HUDEP-2 (cell line): Measurements from ENCODE around the gene TBC1D16.

Source experiments
- DNase-seq, 76 experiments: peaks; one replicate each; lab custom pipeline; 2025; ENCODE audit not compliant: unreplicated experiment in 76 of 76; lab: John Stamatoyannopoulos, UW

The TBC1D16 gene

DNA sequence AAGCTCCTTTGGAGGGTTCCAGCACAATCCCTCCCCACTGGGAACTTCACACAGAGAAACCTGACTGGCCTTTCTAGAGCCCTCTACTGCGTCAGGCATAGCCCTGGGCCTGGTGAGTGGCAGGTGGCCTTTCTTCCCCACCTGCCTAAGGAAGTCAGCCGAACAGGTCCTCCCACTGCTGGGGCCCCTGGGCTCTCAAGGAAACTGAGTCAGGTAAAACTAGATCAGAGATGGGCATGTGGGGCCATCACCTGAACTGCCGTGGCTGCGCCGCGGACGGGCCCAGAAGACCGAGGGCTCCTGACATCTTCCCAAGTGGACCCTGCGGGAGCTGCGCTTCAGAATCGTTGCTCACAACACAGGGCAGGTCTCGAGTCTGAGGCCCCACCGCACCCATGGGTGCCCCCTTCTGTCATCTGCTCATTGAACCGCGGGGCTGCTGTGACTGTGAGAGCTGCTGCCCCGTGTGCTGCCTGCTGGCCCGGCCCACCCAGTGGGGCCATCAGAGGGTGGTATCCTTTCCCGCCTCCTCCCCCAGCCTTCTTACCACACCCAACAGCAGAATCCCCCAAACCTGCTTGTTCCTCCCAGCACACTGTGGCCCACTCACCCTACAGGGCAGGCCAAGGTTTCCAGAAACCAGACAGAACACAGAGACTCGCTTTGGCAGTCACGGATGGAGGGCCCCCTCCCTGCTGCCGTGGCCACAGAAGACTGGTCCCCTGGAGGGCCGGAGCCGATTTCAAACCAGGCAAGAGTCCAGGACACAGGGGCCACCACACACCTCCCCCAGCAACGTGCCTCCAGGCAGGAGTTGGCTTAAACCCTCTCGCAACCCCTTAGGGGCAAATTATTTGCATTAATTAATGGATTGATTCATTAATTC is 81.1 kb downstream of the TBC1D16 start:
- DNase-seq = no peak

DNA sequence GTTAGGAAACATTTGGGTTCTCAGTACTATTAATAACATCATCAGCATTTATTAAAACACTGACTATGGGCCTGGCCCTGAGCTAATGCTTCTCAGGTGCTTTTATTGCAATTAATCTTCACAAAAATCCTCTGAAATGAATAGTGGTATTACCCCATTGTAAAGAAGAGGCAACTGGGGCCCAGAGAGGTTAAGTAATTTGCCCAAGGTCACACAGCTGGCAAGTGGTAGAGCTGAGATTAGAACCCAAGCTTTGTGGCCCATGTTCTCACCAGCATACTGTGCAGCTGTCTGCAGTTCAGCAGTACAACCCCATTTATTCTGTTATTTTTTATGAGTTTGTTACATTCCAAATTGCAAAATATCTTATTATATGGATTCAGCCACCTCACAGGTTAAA is 82.3 kb downstream of the TBC1D16 start:
- no peak for DNase-seq

GRCh38 chr17:79952901-79953300 is 82.8 kb downstream of the TBC1D16 start:
- no peak for DNase-seq

GRCh38 chr17:79952265-79952877 is 83.3 kb downstream of the TBC1D16 start:
- no peak for DNase-seq

DNA sequence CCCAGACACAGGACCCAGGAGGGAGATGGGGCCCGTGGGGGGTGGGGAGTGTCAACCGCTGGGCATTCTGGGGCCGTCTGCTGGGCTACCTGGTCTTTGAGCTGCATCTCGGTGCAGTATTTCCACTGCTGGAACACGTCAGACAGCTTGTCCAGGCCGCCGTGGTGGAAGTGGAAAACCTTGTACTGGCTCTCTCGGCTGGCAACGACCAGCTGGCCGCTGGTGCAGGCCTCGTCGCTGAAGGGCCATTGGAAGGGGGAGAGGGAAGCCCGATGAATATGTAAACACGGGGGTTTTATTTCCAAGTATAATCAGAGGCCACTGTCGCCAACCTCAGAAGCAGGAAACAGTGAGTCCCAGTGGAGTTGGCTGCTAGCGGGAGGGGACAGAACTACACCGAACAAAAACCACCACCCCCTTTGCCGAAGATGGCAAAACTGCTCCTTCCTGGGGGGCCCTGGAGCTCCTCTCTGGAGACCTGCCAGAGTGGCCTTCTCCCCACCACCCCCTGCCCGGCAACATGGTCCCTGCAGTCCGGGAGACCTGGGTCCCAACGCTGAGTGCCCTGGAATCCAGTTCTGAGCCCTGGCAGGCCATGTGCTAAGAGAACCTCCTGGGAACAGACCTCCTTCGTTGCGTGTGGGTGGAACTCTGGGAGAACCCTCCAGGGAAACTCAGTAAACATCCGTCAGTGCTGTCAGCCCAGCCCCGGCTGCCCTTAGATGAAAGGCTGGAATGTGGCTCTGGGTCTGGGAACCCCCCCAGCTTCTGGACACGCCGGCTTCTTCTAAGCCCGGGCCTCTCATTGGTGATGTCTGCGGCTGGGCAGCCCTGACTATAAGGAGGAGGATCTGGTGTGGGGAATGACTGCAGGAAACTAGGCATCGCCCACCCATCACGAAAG is 84.1 kb downstream of the TBC1D16 start:
- DNase-seq = no peak

DNA sequence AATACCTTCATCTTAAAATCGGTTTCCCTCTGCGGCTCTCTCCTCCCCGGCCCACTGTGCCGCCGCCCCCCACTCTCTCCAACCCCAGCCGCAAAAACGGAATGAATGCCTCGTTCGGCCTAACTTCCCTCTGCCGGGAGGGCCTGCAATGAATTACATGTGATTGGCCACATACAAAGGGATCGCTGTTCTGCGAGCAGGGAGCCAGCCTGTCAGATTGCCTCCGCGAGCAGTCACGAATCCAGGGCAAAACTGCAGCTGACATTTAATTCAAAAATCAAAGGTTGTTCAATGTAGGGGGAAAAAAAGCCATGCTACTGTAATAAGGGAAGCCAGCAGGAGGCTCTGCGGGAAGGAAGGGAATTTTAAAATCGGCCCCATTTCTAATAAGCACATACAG is 84.9 kb downstream of the TBC1D16 start:
- no peak for DNase-seq

GRCh38 chr17:79950306-79950705 is 85.4 kb downstream of the TBC1D16 start:
- DNase-seq = no peak

- DNase-seq = no peak
These were observed 85.9 kb downstream of the TBC1D16 start for GRCh38 chr17:79949656-79950209.

DNA sequence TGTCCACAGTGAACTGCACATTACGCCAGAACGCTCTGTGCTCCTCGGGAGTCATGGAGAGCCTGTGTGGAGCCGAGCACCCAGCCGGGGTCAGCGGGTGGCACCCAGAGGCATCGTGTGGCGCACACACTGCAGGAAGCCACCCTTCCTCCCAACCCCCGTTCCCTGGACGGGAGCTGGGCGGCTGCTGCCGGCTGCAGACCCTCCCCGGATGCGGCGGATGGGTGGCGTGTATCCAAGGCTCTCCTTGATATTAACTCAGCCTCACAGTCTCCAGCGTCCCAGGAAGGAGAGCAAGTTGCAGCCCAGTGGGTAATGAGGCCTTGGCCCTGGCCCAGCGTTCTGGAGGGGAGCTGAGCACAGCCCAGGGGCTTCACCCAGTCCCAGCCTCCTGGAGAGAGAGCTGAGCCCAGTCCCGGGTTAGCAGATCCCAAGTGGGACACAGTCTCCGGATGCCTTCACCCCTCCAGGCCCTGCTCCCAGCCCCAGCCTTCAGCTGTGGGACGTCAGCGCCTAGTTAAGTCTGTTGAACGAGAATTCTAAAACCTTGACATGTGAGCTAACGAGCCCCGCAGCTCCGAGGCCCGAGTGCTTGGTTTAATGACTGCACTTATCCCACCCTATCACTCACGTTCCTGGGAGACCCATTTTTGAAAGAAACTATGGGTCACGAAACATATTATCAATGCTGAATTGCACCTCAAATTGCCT is 86.6 kb downstream of the TBC1D16 start:
- no peak for DNase-seq

DNA sequence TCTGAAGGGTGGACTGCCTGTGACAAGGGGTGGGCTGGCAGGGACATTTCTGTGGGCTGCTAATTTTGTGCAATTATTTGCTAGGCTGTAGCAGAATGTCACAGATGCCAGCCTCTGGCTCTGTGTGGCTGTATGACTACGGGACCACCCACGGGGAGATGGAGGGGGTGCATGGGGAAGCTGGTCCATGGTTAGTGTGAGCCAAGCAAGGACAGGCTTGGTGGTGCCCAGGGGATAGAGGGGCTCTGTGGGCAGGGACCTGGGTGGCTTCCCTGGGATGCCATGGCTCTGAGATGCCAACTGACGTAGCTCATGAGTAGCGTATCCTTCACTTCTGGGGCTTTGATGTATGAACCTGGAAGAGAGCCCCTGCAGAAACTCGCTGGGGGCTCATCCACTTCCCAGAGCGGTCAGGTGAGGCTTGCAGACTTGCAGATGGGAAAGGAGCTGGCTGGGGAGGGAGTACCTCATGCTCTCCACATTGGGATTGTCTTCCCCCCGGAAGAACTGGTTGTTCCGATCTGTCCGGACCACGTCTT is 87.2 kb downstream of the TBC1D16 start:
- no peak for DNase-seq

DNA sequence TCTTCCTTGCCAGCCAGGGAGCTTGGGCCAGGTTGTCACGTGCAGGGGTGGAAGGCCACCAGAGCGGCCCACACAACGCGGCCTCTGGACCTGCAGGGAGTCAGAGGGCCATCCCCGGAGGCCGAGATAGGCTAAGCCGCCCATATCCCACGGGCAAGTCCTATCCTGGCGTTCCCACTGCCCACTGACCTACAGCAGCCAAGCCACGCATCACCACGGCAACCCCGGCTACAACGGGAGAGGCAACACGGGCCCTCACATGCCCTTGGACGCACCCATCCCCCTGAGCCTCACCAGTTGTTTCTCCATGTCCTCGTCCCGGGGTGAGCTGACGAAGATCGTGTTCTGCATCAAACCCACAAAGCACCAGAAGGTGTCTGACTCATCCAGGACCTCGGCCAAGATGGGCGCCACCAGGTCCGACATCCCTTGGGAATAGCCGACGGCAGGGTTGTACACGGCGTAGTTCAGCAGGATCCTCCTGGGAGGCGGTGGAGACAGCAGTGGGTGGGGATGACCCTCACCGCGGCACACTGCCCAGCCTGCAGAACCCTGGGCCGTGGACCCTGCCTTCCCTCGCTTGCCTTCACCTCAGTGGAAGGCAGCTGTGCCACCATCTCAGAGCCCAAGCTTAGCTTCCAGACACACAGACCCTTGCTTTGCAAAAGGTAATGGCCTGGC is 88.2 kb downstream of the TBC1D16 start:
- no peak for DNase-seq

DNA sequence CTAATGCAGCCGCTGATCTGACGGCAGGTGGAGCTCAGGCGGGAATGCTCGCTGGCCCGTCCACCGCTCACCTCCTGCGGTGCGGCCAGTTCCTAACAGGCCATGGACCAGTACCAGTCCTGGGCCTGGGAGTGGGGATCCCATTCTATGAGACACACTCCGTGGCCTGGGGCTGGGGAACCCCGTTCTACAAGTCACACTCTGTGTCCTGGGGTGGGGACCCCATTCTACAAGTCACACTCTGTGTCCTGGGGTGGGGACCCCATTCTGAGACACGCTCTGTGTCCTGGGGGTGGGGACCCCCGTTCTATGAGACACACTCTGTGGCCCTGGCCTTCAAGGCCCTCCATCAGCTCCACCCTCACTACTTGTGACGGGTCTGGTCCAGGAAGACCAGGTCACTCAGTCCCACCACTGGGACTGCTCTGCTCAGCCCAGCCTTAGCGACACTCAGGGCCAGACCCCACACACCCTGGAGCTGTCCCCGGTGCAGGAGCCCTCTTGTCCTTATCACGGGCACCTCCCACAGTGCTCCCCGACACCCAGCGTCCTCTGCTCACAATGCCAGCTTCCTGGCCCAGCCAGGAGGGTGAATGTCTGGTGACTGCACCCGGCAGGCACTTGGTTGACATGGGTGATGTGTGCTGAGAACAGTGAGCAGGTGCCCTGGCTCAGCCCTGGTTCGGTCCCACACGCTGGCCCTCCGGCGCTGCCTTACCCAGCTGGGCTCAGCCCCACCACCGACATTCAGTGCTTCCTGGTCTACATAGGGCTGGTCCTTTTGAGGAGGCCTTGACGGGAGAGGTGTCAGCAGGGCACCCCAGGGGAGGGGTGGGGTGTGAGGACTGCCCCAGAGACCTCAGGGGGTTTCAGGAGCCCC is 89.1 kb downstream of the TBC1D16 start:
- DNase-seq = no peak

GRCh38 chr17:79945591-79946255 is 89.9 kb downstream of the TBC1D16 start:
- DNase-seq = no peak

GRCh38 chr17:79944821-79945391 is 90.8 kb downstream of the TBC1D16 start:
- DNase-seq = no peak

DNA sequence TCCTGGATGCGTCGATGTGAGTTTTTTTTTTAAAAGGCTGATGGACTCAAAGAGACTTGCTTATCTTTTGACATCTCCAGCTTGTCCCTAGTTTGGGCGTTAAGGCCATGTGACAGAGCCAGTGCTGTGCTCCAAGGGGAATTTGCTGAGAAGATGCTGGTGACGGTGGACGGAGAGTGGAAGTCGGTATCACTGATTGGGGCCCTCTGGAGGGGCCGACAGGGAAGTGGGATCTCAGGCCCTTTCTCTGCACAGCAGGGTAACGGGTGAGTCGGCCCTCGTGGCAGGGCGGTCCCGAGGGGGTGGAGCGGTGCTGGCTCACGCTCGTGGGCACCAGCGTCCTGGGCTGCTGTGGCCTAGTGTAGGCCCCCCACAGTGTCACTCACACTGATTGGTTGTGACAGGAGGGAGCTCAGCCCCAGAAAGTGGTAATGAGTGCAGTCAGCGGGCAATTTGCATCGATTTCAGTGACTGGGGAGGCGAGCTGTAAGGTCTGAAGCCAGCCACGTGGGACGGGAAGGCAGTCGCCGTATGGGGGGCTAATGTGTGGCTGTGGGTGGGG is 91.3 kb downstream of the TBC1D16 start:
- no peak for DNase-seq

GRCh38 chr17:79943347-79944241 is 92.1 kb downstream of the TBC1D16 start:
- no peak for DNase-seq
